H1 (cell line): ENCODE results near the gene VPS72. TPM values are rescaled to one million over a fixed set of nuclear protein-coding genes. Genes with fewer than 3 reads are reported as not detected.

ENCODE experiments used
- CTCF ChIA-PET: fragments of 300-600 bp; sonication (Branson Sonifier 250); formaldehyde crosslinking; loops from one replicate; lab custom pipeline; 2021; ENCODE audit not compliant: partially characterized antibody; lab: Charles Lee
- POLR2A ChIA-PET: fragments of 300-600 bp; sonication (Branson Sonifier 250); formaldehyde crosslinking; loops from one replicate; lab custom pipeline; 2021; ENCODE audit warnings: inconsistent platforms; ENCODE audit not compliant: partially characterized antibody; lab: Charles Lee
- DNase-seq, 2 experiments: peaks; one replicate each; pipeline versions ENCODE4 v3.0.0 to v3.0.0-alpha.2; 2010 to 2022; ENCODE audit warnings: low spot score in 2 of 2, low read depth in 1 of 2, mixed read lengths in 1 of 2
- FAIRE-seq: peaks from 2 replicates; lab custom pipeline; 2011; peaks lifted over from hg19 to GRCh38; lab: Jason Lieb, UNC
- H2AFZ ChIP-seq: 2 replicates; pipeline ENCODE4 v1.8.1; 2012; ENCODE audit warnings: low read length, inconsistent platforms
- H2AK5ac ChIP-seq: 2 replicates; pipeline ENCODE4 v1.6.1; 2013; ENCODE audit warnings: low read depth, low read length
- H2BK120ac ChIP-seq: replicated peaks from 2 replicates; pipeline ENCODE3; 2013; ENCODE audit warnings: low read depth, low read length, inconsistent platforms
- H2BK12ac ChIP-seq: 2 replicates; pipeline ENCODE4 v1.6.1; 2013; ENCODE audit warnings: low read depth, low read length
- H2BK15ac ChIP-seq: 2 replicates; pipeline ENCODE4 v1.6.1; 2013; ENCODE audit warnings: low read length
- H2BK20ac ChIP-seq: 2 replicates; pipeline ENCODE4 v1.6.1; 2013; ENCODE audit warnings: low read length
- H2BK5ac ChIP-seq: 2 replicates; pipeline ENCODE4 v1.6.1; 2013; ENCODE audit warnings: low read depth, low read length
- H3K14ac ChIP-seq: 2 replicates; pipeline ENCODE4 v1.6.1; 2013; ENCODE audit warnings: inconsistent platforms; ENCODE audit not compliant: insufficient read length
- H3K18ac ChIP-seq: 2 replicates; pipeline ENCODE4 v1.6.1; 2013; ENCODE audit warnings: low read length; ENCODE audit errors: extremely low read depth
- H3K23ac ChIP-seq: 2 replicates; pipeline ENCODE4 v1.6.1; 2013; ENCODE audit warnings: inconsistent platforms; ENCODE audit not compliant: insufficient read length
- H3K23me2 ChIP-seq: 2 replicates; pipeline ENCODE4 v1.6.1; 2013; ENCODE audit warnings: low read depth, low read length
- H3K27ac ChIP-seq: 2 replicates; pipeline ENCODE4 v1.6.1; 2011; ENCODE audit warnings: low read depth, low read length, inconsistent platforms
- H3K27me3 ChIP-seq, 4 experiments: replicated peaks in 1 of 4; 1 replicate in 1 of 4; 2 replicates in 3 of 4; pipeline versions ENCODE4 v1.6.1 to v1.8.1; 2011 to 2013; ENCODE audit warnings: low read length in 3 of 4, mild to moderate bottlenecking in 3 of 4, inconsistent platforms in 2 of 4, mixed read lengths in 2 of 4, moderate library complexity in 1 of 4; ENCODE audit not compliant: control insufficient read depth in 3 of 4, insufficient read depth in 3 of 4; ENCODE audit errors: extremely low read depth in 1 of 4
- H3K36me3 ChIP-seq, 4 experiments: 2 replicates each; pipeline versions ENCODE4 v1.6.1 to v1.8.1; 2011 to 2013; ENCODE audit warnings: mild to moderate bottlenecking in 4 of 4, low read length in 3 of 4, moderate library complexity in 2 of 4, control low read depth in 1 of 4, inconsistent platforms in 1 of 4; ENCODE audit not compliant: insufficient read depth in 4 of 4, control insufficient read depth in 2 of 4
- H3K4ac ChIP-seq: replicated peaks from 2 replicates; pipeline ENCODE3; 2013; ENCODE audit warnings: low read length, low read depth, mixed read lengths, inconsistent platforms; ENCODE audit not compliant: insufficient read length
- H3K4me1 ChIP-seq, 4 experiments: replicated peaks in 1 of 4; 1 replicate in 1 of 4; 2 replicates in 3 of 4; pipeline versions ENCODE4 v1.6.1 to v1.8.1; 2011 to 2013; ENCODE audit warnings: low read length in 3 of 4, inconsistent platforms in 2 of 4, mixed read lengths in 1 of 4; ENCODE audit not compliant: insufficient read depth in 4 of 4, control insufficient read depth in 3 of 4
- H3K4me2 ChIP-seq, 2 experiments: 2 replicates each; pipeline versions ENCODE4 v1.6.1 to v1.8.1; 2011 to 2013; ENCODE audit warnings: low read depth in 2 of 2, low read length in 2 of 2, control low read depth in 1 of 2, inconsistent platforms in 1 of 2, mild to moderate bottlenecking in 1 of 2; ENCODE audit not compliant: insufficient read depth in 1 of 2
- H3K4me3 ChIP-seq, 4 experiments: fragments of 200-600, 300-600 bp in 1 of 4; sonication (generic), shearing (Covaris generic), sonication (Bioruptor Twin) in 1 of 4; 2 replicates each; pipeline versions ENCODE4 v1.5.1 to v1.8.1; 2011 to 2016; ENCODE audit warnings: low read length in 4 of 4, low read depth in 3 of 4, control low read depth in 2 of 4, inconsistent platforms in 2 of 4, mild to moderate bottlenecking in 2 of 4, mixed read lengths in 1 of 4, moderate library complexity in 1 of 4; ENCODE audit not compliant: insufficient read depth in 2 of 4; ENCODE audit errors: extremely low read depth in 1 of 4
- H3K56ac ChIP-seq: replicated peaks from 2 replicates; pipeline ENCODE3; 2013; ENCODE audit warnings: low read depth, mild to moderate bottlenecking, mixed read lengths, low read length, inconsistent platforms; ENCODE audit not compliant: insufficient read length
- H3K79me1 ChIP-seq: 2 replicates; pipeline ENCODE4 v1.6.1; 2013; ENCODE audit warnings: low read depth, low read length, control low read depth
- H3K79me2 ChIP-seq, 2 experiments: 2 replicates each; pipeline versions ENCODE4 v1.6.1 to v1.8.1; 2012 to 2013; ENCODE audit warnings: low read length in 2 of 2, mild to moderate bottlenecking in 2 of 2, inconsistent platforms in 1 of 2; ENCODE audit not compliant: insufficient read depth in 2 of 2, control insufficient read depth in 1 of 2
- H3K9ac ChIP-seq, 4 experiments: replicated peaks in 1 of 4; 1 replicate in 1 of 4; 2 replicates in 3 of 4; pipeline versions ENCODE4 v1.6.1 to v1.8.1; 2011 to 2013; ENCODE audit warnings: low read depth in 3 of 4, low read length in 3 of 4, control low read depth in 2 of 4, mild to moderate bottlenecking in 2 of 4, moderate library complexity in 2 of 4, inconsistent platforms in 1 of 4; ENCODE audit errors: extremely low read depth in 1 of 4
- H3K9me3 ChIP-seq, 2 experiments: 2 replicates each; pipeline versions ENCODE4 v1.6.1 to v1.8.1; 2012 to 2013; ENCODE audit warnings: mild to moderate bottlenecking in 2 of 2, moderate library complexity in 2 of 2, control low read depth in 1 of 2, inconsistent platforms in 1 of 2, low read depth in 1 of 2, low read length in 1 of 2, mixed read lengths in 1 of 2; ENCODE audit not compliant: insufficient read depth in 2 of 2
- H4K20me1 ChIP-seq, 2 experiments: replicated peaks in 1 of 2; 2 replicates each; pipeline versions ENCODE3 to v1.8.1; 2011 to 2013; ENCODE audit warnings: inconsistent platforms in 2 of 2, low read length in 2 of 2, mild to moderate bottlenecking in 1 of 2; ENCODE audit not compliant: insufficient read depth in 2 of 2, control insufficient read depth in 1 of 2
- H4K5ac ChIP-seq: 2 replicates; pipeline ENCODE4 v1.6.1; 2013; ENCODE audit warnings: low read length, low read depth, mixed read lengths, inconsistent platforms; ENCODE audit not compliant: insufficient read length
- H4K8ac ChIP-seq: 2 replicates; pipeline ENCODE4 v1.8.0; 2013; ENCODE audit warnings: mild to moderate bottlenecking, moderate library complexity, low read length, inconsistent platforms; ENCODE audit not compliant: insufficient read depth; ENCODE audit errors: extremely low read depth
- H4K91ac ChIP-seq: replicated peaks from 2 replicates; pipeline ENCODE3; 2013; ENCODE audit warnings: low read length, mixed read lengths, inconsistent platforms; ENCODE audit not compliant: insufficient read length
- EZH2 ChIP-seq: fragments of 200-600 bp; sonication (generic); IDR thresholded peaks from 2 replicates; pipeline ENCODE4 v1.7.1; 2012; ENCODE audit warnings: low read depth, mild to moderate bottlenecking, moderate library complexity, low read length, inconsistent platforms; ENCODE audit not compliant: severe bottlenecking
- RFX5 ChIP-seq: IDR thresholded peaks from 2 replicates; pipeline ENCODE4 v1.6.1; 2011; ENCODE audit warnings: low read depth, low read length, improper control_type of control experiment, borderline replicate concordance
- SAP30 ChIP-seq: fragments of 300-600 bp; sonication (generic); IDR thresholded peaks from 2 replicates; pipeline ENCODE4 v1.7.1; 2012; ENCODE audit warnings: low read length, moderate library complexity, mild to moderate bottlenecking, inconsistent platforms; ENCODE audit not compliant: insufficient read depth, insufficient replicate concordance
- SP1 ChIP-seq: IDR thresholded peaks from 2 replicates; pipeline ENCODE4 v1.6.1; 2011; ENCODE audit warnings: low read depth, low read length
- YY1 ChIP-seq: IDR thresholded peaks from 2 replicates; pipeline ENCODE4 v1.6.1; 2011; ENCODE audit warnings: low read depth, mild to moderate bottlenecking, low read length
- WGBS, 2 experiments: shearing (Covaris generic) in 1 of 2; methylation state at CpG; one replicate each; pipeline versions ENCODE4 v1.1.6 to v1.1.7; 2013 to 2015; ENCODE audit warnings: low lambda C conversion rate in 2 of 2, mixed read lengths in 2 of 2, inconsistent platforms in 1 of 2, low coverage in 1 of 2, missing lambda C conversion rate in 1 of 2; ENCODE audit not compliant: insufficient replicate concordance in 2 of 2, insufficient coverage in 1 of 2, insufficient read length in 1 of 2; ENCODE audit errors: extremely low coverage in 1 of 2, missing lambda C conversion rate in 1 of 2; 5-methylcytosine and 5-hydroxymethylcytosine counted together
- polyA plus RNA-seq, 7 experiments: library from polyadenylated mRNA; depleted of rRNA in 3 of 7; stranded (reverse) in 5 of 7; unstranded in 2 of 7; fragments of >200 nt in 5 of 7; fragments of 200-250 nt in 2 of 7; gene quantifications; 1 replicate in 5 of 7; 2 replicates in 1 of 7; 4 replicates in 1 of 7; pipeline versions ENCODE4 v1.2.1 to v1.2.3, GENCODE V29; 2011 to 2013; ENCODE audit warnings: missing spikeins in 2 of 7, mixed read lengths in 2 of 7
- total RNA-seq: library from RNA; stranded (reverse); fragmentation: NEBNext Ultra II Directional; extraction: Animal tissue kit (Norgen Biotek cat#: 25700); gene quantifications from 2 replicates; pipeline ENCODE4 v1.2.1, GENCODE V29; 2021
- TF ChIP-seq, protein P1 (sequence below): IDR thresholded peaks from 2 replicates; pipeline ENCODE4 v1.6.1; 2011; ENCODE audit warnings: low read length, improper control_type of control experiment
- TF ChIP-seq, protein P2 (sequence below): IDR thresholded peaks from 2 replicates; pipeline ENCODE4 v1.6.1; 2011; ENCODE audit warnings: low read depth, mild to moderate bottlenecking, low read length; ENCODE audit not compliant: insufficient read depth

VPS72 gene
- total and polyA plus RNA-seq, 2 of the 8 experiments (the other 6 are each of a cell fraction or from before 2014, with no cell fraction given): 86.6 to 121 TPM

- Histone ChIP-seq H4K20me1 (peaks cover 2 to 9% of the 10 kb centered on the region in 2 experiments), H3K9ac (no peak overlapping the region; a peak in 1 of 7 replicates), H3K56ac (no peak overlapping the region), H3K27me3 (no peaks in the 10 kb centered on the region), H3K79me1 (peaks cover 2% of the 10 kb centered on the region; the same call in 1 of the 2 replicates), H2BK12ac (no peak overlapping the region), H3K4me3 (no peak overlapping the region), H3K4me1 (no peaks in the 10 kb centered on the region), H2BK120ac (no peak overlapping the region), H2BK15ac (no peak overlapping the region), H2BK20ac (no peak overlapping the region), H3K4me2 (no peak overlapping the region), H3K9me3 (no peaks in the 10 kb centered on the region), H3K18ac (no peak overlapping the region), H3K79me2 (peaks cover 3 to 84% of the 10 kb centered on the region in 2 experiments; a peak in 3 of 4 replicates), H3K4ac (no peak overlapping the region), H3K36me3 (peaks cover 6 to 38% (median 14%) of the 10 kb centered on the region in 4 experiments; a peak in 6 of 8 replicates), H4K91ac (no peak overlapping the region), H4K8ac (no peak overlapping the region), H2AFZ (no peak overlapping the region), H3K14ac (no peak overlapping the region), H3K23ac (no peak overlapping the region), H2BK5ac (no peak overlapping the region), H3K23me2 (no peaks in the 10 kb centered on the region), H3K27ac (no peak overlapping the region), H2AK5ac (no peak overlapping the region), H4K5ac (no peak overlapping the region)
- POLR2A ChIA-PET: interaction anchor here (1.0 to 2.1 kb wide), 6 partner anchors 10 to 164 kb away, joined by 3 to 7 read pairs (median 4); partner anchors contain the start of genes PIP5K1A and VPS72
- 100% methylated on average over 1 of the region's 1 CpG; no CpG with 5 or more reads in 1 of the 2 experiments for WGBS, 2 experiments
- CTCF ChIA-PET: interaction anchor here (1.0 to 1.6 kb wide), 4 partner anchors 9 to 15 kb away, joined by 3 read pairs; no protein-coding TSS in a partner anchor
- TF ChIP-seq YY1: no peak
- TF ChIP-seq, protein P1, sequence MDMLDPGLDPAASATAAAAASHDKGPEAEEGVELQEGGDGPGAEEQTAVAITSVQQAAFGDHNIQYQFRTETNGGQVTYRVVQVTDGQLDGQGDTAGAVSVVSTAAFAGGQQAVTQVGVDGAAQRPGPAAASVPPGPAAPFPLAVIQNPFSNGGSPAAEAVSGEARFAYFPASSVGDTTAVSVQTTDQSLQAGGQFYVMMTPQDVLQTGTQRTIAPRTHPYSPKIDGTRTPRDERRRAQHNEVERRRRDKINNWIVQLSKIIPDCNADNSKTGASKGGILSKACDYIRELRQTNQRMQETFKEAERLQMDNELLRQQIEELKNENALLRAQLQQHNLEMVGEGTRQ: no peak
- TF ChIP-seq RFX5: no peak
- TF ChIP-seq SAP30: no peak
- no peak for TF ChIP-seq SP1
- TF ChIP-seq, protein P2, sequence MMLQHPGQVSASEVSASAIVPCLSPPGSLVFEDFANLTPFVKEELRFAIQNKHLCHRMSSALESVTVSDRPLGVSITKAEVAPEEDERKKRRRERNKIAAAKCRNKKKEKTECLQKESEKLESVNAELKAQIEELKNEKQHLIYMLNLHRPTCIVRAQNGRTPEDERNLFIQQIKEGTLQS: no peak
- TF ChIP-seq EZH2: no peak
- no peak for FAIRE-seq
- DNase-seq: no peak
These were observed 20.8 kb upstream of the VPS72 start for GRCh38 chr1:151210830-151211229.
